ENCODE data around the gene SIK1. TPM values are rescaled to one million over a fixed set of nuclear protein-coding genes. Genes with fewer than 3 reads are reported as not detected.
"Not testable (repeated sequence)": the region's sequence is repeated elsewhere in the genome, so short reads cannot be mapped to it uniquely, and the experiment has no call there.

SIK1 gene
- total RNA-seq, 2 donors from 2014 or later = 0.52 to 43.2 TPM

DNA sequence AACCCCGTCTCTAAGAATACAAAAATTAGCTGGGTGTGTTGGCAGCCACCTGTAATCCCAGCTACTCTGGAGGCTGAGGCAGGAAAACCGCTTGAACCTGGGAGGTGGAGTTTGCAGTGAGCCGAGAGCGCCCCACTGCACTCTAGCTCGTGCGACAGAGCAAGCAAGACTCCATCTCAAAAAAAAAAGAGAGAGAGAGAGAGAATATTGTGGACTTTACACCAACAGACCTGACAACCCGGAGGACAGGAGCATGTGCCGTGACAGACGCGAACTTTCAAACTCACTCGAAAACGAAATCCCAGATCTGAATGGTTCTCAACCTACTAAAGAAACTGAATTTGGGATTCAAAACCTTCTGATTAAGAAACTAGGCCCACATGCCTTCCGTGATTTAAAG is 19.8 kb downstream of the SIK1 start:
- H3K27me3 ChIP-seq; H3K4me1 ChIP-seq; H3K27ac ChIP-seq; H3K36me3 ChIP-seq (replicated peaks in 1 of 2; ENCODE audit: insufficient read depth in 1 of 2, low read depth in 2 of 2); H3K4me3 ChIP-seq; intact Hi-C loops (cut with DNase I); DNase-seq; ATAC-seq; H3K9me3 ChIP-seq: not testable (repeated sequence)
- WGBS, 2 donors = no CpG with 5 or more reads among the region's 13 CpGs

DNA sequence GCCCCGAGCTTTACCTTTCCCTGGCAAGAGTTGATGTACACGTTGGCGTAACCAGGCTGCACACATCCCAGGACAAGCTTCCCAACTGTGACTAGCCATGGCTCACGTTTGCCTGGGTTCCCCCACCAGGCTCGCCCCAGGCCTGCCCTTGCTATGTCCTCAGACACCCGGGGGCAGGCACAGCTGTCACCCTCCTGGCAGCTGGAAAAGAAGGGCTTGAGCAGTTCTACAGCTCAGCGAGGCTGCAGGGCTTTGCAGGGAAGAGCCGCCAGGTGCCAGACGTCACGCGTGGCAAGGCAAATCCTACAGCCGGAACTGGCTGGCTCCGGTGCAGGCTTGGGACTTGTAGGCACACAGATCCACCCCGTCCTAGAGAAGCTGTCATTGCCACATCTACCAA is 22.5 kb downstream of the SIK1 start:
- H3K9me3 ChIP-seq; H3K27me3 ChIP-seq; H3K36me3 ChIP-seq (replicated peaks in 1 of 2; ENCODE audit: insufficient read depth in 1 of 2, low read depth in 2 of 2); H3K4me3 ChIP-seq; intact Hi-C loops (cut with DNase I); DNase-seq; H3K27ac ChIP-seq; ATAC-seq; H3K4me1 ChIP-seq: not testable (repeated sequence)
- WGBS, 2 donors = no CpG with 5 or more reads among the region's 14 CpGs

DNA sequence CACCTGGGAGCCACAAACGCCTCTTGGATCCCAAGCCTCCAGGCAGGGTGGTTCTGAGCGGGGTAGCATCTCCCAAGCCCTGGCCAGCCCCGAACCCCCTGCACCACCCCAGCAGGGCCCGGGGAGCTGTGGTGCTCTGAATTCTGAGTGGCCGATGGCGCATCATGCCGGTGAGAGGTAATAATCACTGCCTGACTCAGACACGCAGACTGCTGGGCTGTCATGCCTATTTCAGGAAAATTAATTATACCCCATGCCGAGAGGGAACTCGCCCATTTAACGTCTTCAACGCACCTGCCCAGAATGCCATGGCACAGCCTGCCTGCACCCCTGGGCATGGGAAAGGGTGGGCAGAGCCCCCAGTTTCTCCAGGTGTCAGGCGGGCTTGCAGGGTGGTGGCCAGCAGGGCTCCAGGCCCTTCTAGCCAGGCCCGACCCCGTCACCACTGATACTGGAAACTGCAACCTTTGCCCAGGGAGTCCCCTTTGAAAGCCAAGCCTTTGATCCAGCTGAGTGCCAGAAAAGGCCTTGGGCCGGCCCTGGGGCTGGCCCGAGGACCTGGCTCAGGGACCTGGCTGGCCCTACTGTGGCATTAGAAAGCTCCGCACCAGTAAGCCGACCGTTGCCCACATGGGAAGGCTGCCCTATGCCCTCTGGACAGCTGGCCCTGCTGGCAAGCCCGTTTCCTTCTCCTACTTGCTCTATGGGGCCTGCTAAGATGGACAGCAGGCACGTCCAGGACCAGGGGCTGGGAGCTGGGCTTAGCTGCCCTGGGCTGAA is 23.1 kb downstream of the SIK1 start:
- no CpG with 5 or more reads among the region's 22 CpGs for WGBS, 2 donors
- H3K27me3 ChIP-seq; intact Hi-C loops (cut with DNase I); H3K27ac ChIP-seq; H3K9me3 ChIP-seq; H3K4me1 ChIP-seq; H3K4me3 ChIP-seq; H3K36me3 ChIP-seq (replicated peaks in 1 of 2; ENCODE audit: insufficient read depth in 1 of 2, low read depth in 2 of 2): not testable (repeated sequence)
- DNase-seq (peak in 1 of 4 donors; percentile 1), ATAC-seq (peak; percentile 52)

DNA sequence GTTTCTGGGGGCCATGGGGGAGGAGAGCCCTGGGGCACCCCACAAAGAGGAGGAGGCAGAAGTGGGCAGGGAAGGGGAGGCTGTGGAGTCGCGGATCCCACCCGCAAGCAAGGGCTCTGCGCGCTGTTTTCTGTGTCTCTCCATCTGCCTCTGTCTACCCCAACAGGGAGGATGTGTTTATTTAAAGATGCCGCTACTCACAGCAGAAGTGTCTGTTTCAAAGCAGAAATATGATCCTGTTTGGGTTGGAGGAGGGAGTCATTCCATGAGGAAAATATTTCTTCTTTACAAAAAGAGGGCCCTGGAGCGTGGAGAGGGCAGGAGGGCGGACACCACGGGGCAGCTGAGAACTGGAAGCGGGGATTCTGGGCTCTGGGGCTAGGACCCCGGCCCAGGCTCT is 25.8 kb downstream of the SIK1 start:
- no CpG with 5 or more reads among the region's 11 CpGs for WGBS, 2 donors
- H3K36me3 ChIP-seq (replicated peaks in 1 of 2; ENCODE audit: insufficient read depth in 1 of 2, low read depth in 2 of 2); H3K4me3 ChIP-seq; H3K27me3 ChIP-seq; H3K4me1 ChIP-seq; H3K27ac ChIP-seq; H3K9me3 ChIP-seq; ATAC-seq; DNase-seq; intact Hi-C loops (cut with DNase I): not testable (repeated sequence)

DNA sequence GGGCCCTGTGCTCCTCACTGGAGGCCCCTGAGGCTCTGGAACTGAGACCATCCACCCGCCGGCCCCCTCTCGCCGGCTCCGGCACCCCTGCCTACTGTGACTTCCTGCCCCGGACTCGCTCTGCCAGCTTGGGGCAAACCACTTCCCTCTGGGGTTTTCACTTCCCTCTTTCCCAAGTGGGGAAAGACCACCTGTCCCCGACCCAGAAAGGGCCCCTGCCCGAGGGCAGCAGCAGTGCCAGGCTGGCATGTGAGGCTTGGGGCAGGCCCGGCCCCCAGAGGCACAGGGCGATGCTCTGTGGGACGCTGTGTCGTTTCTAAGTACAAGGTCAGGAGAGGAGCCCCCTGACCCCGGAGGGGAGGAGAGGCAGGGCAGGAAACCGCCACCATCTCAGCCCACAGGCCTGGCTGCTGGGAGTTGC is 27.3 kb downstream of the SIK1 start:
- intact Hi-C loops (cut with DNase I); H3K27ac ChIP-seq; DNase-seq; H3K9me3 ChIP-seq; H3K4me3 ChIP-seq; H3K4me1 ChIP-seq; ATAC-seq; H3K27me3 ChIP-seq; H3K36me3 ChIP-seq (replicated peaks in 1 of 2; ENCODE audit: insufficient read depth in 1 of 2, low read depth in 2 of 2): not testable (repeated sequence)
- WGBS, 2 donors = no CpG with 5 or more reads among the region's 15 CpGs

DNA sequence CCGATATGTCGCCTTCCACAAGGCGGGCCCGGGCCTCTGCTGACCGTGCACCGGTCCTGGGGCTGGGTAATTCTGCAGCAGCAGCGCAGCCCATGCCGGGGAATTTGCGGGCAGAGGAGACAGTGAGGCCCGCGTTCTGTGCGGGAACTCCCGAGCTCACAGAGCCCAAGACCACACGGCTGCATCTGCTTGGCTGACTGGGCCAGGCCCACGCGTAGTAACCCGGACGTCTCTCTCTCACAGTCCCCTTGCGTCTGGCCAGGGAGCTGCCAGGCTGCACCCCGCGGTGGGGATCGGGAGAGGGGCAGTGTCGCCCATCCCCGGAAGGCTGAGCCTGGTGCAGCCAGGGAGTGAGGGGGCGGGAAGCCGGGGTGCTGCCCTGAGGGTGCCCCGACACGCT is 27.8 kb downstream of the SIK1 start:
- H3K9me3 ChIP-seq; H3K36me3 ChIP-seq (replicated peaks in 1 of 2; ENCODE audit: insufficient read depth in 1 of 2, low read depth in 2 of 2); H3K4me3 ChIP-seq; intact Hi-C loops (cut with DNase I); H3K27me3 ChIP-seq; ATAC-seq; DNase-seq; H3K4me1 ChIP-seq; H3K27ac ChIP-seq: not testable (repeated sequence)
- no CpG with 5 or more reads among the region's 28 CpGs for WGBS, 2 donors

DNA sequence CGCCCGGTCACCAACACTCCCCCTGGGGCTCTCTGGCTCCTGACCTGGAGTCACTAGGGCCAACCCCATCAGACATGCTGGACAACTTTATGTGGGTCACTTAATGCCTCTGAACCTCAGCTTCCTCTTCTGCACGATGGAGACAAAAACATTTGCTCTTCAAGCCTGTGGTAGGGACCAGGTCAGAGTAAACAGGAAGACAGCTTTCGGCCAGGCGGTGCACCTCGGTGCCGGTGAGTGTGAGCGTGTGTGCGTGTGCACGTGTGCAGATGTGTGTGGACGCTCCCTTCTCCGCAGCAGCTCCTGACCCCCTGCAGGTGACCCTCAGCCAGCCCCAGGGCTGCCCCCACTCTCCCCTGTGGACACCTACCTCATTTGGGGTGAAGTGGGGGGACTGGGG is 28.4 kb downstream of the SIK1 start:
- not testable (repeated sequence) for ATAC-seq

DNA sequence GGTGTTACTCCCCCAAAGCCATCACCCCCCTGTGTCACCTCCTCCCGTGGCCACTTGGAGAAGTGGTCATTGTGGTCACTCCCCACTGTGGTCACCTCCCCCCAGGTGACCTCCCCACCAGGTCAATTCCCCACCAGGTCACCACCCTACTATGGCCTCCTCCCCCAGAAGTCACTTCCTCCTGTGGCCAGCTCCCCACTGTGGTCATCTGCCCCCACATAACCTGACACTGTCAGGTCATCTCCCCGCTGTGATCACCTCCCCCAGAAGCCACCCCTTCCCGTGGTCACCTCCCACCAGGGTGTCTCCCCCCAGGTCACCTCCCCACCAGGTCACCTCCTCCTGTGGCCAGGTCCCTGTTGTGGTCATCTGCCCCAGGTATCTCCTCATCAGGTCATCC is 28.9 kb downstream of the SIK1 start:
- DNase-seq; H3K9me3 ChIP-seq; H3K27ac ChIP-seq; H3K27me3 ChIP-seq; ATAC-seq; H3K36me3 ChIP-seq (replicated peaks in 1 of 2; ENCODE audit: insufficient read depth in 1 of 2, low read depth in 2 of 2); H3K4me3 ChIP-seq; intact Hi-C loops (cut with DNase I); H3K4me1 ChIP-seq: not testable (repeated sequence)
- no CpG with 5 or more reads among the region's 3 CpGs for WGBS, 2 donors

More for the DNA sequence above, 28.4 kb downstream of the SIK1 start:
- H3K4me3 ChIP-seq; H3K36me3 ChIP-seq (replicated peaks in 1 of 2; ENCODE audit: insufficient read depth in 1 of 2, low read depth in 2 of 2); H3K27me3 ChIP-seq; H3K27ac ChIP-seq; H3K9me3 ChIP-seq; H3K4me1 ChIP-seq; intact Hi-C loops (cut with DNase I); DNase-seq: not testable (repeated sequence)
- no CpG with 5 or more reads among the region's 12 CpGs for WGBS, 2 donors

DNA sequence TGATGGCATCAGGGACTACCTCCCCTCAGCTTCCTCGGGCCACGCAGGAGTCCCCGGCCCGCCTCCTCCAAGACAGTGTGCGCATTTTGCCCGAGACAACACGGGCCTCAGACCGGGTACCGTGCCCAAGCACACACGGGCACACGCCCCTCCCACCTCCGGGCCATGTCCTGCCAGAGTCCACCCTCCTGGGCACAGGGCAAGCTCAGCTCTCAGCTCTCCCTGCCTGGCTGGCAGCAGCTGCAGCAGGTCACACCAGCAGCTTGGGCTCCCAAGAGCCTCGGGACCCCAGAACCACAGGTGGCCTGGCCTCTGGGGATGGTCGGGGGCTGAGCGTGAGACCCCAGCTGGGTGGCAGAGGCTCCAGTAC is 29.5 kb downstream of the SIK1 start:
- intact Hi-C loops (cut with DNase I); H3K4me3 ChIP-seq; H3K36me3 ChIP-seq (replicated peaks in 1 of 2; ENCODE audit: insufficient read depth in 1 of 2, low read depth in 2 of 2); H3K4me1 ChIP-seq; H3K9me3 ChIP-seq; H3K27me3 ChIP-seq; H3K27ac ChIP-seq; DNase-seq: not testable (repeated sequence)
- WGBS, 2 donors = no CpG with 5 or more reads among the region's 15 CpGs
- ATAC-seq = peak; percentile 42

DNA sequence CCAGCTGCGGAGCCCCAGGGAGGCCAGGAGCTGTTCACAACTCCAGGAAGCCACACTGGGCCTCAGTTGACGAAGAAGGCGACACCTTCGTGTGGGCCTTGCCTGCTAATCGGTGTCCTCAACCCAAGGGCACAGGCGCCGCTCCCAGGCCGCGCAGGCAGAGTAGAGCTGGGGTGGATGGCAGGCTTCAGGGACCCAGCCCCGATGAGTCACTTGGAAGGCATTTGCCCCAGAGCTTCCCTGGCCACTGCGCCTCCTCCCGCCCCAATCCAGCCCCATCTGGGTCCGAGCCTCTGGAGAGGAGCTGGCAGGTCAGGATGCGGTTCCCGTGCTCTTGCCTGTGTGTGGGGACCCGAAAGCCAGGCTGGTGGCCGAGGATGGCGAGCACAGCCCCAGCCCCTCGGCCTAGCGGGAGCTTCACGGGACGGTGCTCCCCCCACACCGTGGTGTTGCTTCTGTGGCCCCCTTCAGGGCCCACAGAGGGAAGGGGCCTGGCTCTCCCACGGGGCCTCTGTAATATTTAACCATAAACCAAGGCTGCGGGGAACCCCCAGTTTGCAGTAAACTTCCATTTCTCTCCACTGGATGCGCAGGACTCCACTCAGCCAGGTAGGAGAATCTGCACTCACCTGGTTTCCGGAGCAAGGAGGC is 30.0 kb downstream of the SIK1 start:
- H3K27ac ChIP-seq; H3K9me3 ChIP-seq; DNase-seq; H3K4me1 ChIP-seq; H3K4me3 ChIP-seq; H3K36me3 ChIP-seq (replicated peaks in 1 of 2; ENCODE audit: insufficient read depth in 1 of 2, low read depth in 2 of 2); intact Hi-C loops (cut with DNase I); H3K27me3 ChIP-seq: not testable (repeated sequence)
- ATAC-seq = peak; percentile 78
- WGBS, 2 donors = no CpG with 5 or more reads among the region's 27 CpGs

DNA sequence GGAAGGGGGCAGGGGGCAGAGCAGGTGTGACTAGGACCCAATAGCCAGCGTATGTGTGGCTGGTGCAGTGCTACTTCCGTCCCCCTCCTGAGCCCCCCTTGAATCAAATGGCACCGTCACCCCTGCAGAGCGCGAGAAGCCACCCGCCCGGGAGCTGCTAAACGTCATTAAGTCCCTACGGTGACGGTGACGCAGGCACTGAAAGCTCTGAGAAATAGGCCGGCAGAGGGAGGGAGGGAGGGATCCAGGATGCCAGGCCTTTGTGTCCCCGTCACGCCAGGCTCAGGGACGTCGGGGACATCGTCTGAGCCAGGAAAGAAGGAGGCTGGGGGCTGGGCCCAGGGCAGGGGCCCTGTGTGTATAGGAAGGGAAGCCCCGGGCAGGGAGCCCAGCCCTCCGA is 43.6 kb downstream of the SIK1 start:
- intact Hi-C loops (cut with DNase I) = not testable (repeated sequence)

DNA sequence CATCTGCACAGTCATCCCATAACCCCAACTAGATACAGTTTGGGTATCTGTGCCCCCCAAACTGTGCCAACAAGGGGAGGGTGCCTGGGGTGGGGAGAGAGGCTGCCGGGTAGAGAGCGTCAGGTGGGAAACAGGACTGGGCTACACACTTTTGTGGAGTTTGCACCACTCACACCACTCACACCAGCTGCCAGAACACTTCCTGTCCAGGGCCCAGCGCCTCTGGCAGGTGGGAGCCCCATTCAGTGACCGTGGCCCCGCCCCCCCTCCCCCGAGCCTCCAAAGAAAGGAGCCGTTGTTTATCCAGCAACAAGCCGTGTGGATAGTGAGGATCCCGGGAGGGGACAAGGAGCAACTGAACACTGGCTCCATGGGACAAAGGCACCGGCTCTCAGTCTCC is 44.0 kb downstream of the SIK1 start:
- H3K27me3 ChIP-seq; H3K36me3 ChIP-seq (replicated peaks in 1 of 2; ENCODE audit: insufficient read depth in 1 of 2, low read depth in 2 of 2); DNase-seq; H3K4me1 ChIP-seq; H3K4me3 ChIP-seq; H3K9me3 ChIP-seq; intact Hi-C loops (cut with DNase I); H3K27ac ChIP-seq: not testable (repeated sequence)
- ATAC-seq = peak; percentile 48
- WGBS, 2 donors = no CpG with 5 or more reads among the region's 10 CpGs

More for the DNA sequence above, 43.6 kb downstream of the SIK1 start:
- not testable (repeated sequence) for H3K4me1 ChIP-seq; H3K9me3 ChIP-seq; H3K27me3 ChIP-seq; H3K4me3 ChIP-seq; H3K36me3 ChIP-seq (replicated peaks in 1 of 2; ENCODE audit: insufficient read depth in 1 of 2, low read depth in 2 of 2); DNase-seq; H3K27ac ChIP-seq
- ATAC-seq = peak; percentile 56
- no CpG with 5 or more reads among the region's 19 CpGs for WGBS, 2 donors
